BE2C (cell line): Measurements from ENCODE around the gene YJEFN3.

ENCODE experiments used
- DNase-seq: peaks from one replicate; pipeline ENCODE4 v3.0.0-alpha.2; 2020
- H3K27me3 ChIP-seq: fragments of 250-450 bp; sonication (Bioruptor Pico); 2 replicates; pipeline ENCODE4 v1.5.1; 2020; ENCODE audit warnings: mild to moderate bottlenecking
- H3K36me3 ChIP-seq: fragments of 250-450 bp; sonication (Bioruptor Pico); 2 replicates; pipeline ENCODE4 v1.5.1; 2020; ENCODE audit warnings: mild to moderate bottlenecking
- H3K4me1 ChIP-seq: fragments of 250-450 bp; sonication (Bioruptor Pico); 2 replicates; pipeline ENCODE4 v1.5.1; 2020
- H3K4me3 ChIP-seq: 2 replicates; pipeline ENCODE4 v1.5.1; 2011; ENCODE audit warnings: low read depth, low read length
- H3K9me3 ChIP-seq: fragments of 250-450 bp; sonication (Bioruptor Pico); 2 replicates; pipeline ENCODE4 v1.5.1; 2020
- TF ChIP-seq, protein P1 (sequence below): IDR thresholded peaks from 2 replicates; pipeline ENCODE4 v1.5.1; 2012; ENCODE audit warnings: mild to moderate bottlenecking, low read depth, low read length

The YJEFN3 gene

GRCh38 chr19:19490214-19490968 lies 38.3 kb upstream of the YJEFN3 start:
- DNase-seq, result peak; percentile 85
- TF ChIP-seq, protein P1, sequence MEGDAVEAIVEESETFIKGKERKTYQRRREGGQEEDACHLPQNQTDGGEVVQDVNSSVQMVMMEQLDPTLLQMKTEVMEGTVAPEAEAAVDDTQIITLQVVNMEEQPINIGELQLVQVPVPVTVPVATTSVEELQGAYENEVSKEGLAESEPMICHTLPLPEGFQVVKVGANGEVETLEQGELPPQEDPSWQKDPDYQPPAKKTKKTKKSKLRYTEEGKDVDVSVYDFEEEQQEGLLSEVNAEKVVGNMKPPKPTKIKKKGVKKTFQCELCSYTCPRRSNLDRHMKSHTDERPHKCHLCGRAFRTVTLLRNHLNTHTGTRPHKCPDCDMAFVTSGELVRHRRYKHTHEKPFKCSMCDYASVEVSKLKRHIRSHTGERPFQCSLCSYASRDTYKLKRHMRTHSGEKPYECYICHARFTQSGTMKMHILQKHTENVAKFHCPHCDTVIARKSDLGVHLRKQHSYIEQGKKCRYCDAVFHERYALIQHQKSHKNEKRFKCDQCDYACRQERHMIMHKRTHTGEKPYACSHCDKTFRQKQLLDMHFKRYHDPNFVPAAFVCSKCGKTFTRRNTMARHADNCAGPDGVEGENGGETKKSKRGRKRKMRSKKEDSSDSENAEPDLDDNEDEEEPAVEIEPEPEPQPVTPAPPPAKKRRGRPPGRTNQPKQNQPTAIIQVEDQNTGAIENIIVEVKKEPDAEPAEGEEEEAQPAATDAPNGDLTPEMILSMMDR, result peak; percentile 85
- Histone ChIP-seq H3K9me3 (no peaks in the 10 kb centered on the region), H3K27me3 (no peaks in the 10 kb centered on the region), H3K4me3 (peak overlapping the region; percentile 23; the same call in 1 of the 2 replicates), H3K4me1 (peaks cover 31% of the 10 kb centered on the region), H3K36me3 (peaks cover 37% of the 10 kb centered on the region)

- no peak overlapping the region for H3K4me3 ChIP-seq
- DNase-seq, result no peak
- H3K27me3 ChIP-seq, result no peaks in the 10 kb centered on the region
- H3K4me1 ChIP-seq, result peaks cover 26% of the 10 kb centered on the region
- peaks cover 47% of the 10 kb centered on the region for H3K36me3 ChIP-seq
- no peaks in the 10 kb centered on the region for H3K9me3 ChIP-seq
- TF ChIP-seq, protein P1, result no peak
These were observed 37.2 kb upstream of the YJEFN3 start for GRCh38 chr19:19491321-19492025.

- Histone ChIP-seq H3K4me3 (no peak overlapping the region), H3K27me3 (no peaks in the 10 kb centered on the region), H3K9me3 (no peaks in the 10 kb centered on the region), H3K4me1 (peaks cover 26% of the 10 kb centered on the region), H3K36me3 (peaks cover 50% of the 10 kb centered on the region)
- DNase-seq, result no peak
- TF ChIP-seq, protein P1, result no peak
These were observed 36.6 kb upstream of the YJEFN3 start for GRCh38 chr19:19492026-19492610.

GRCh38 chr19:19493841-19494546 lies 34.7 kb upstream of the YJEFN3 start:
- no peaks in the 10 kb centered on the region for H3K27me3 ChIP-seq
- TF ChIP-seq, protein P1, result peak; percentile 4; the same call in 1 of the 2 replicates
- H3K9me3 ChIP-seq, result no peaks in the 10 kb centered on the region
- H3K4me3 ChIP-seq, result no peak overlapping the region
- peaks cover 10% of the 10 kb centered on the region for H3K4me1 ChIP-seq
- DNase-seq, result no peak
- H3K36me3 ChIP-seq, result peaks cover 68% of the 10 kb centered on the region

DNA sequence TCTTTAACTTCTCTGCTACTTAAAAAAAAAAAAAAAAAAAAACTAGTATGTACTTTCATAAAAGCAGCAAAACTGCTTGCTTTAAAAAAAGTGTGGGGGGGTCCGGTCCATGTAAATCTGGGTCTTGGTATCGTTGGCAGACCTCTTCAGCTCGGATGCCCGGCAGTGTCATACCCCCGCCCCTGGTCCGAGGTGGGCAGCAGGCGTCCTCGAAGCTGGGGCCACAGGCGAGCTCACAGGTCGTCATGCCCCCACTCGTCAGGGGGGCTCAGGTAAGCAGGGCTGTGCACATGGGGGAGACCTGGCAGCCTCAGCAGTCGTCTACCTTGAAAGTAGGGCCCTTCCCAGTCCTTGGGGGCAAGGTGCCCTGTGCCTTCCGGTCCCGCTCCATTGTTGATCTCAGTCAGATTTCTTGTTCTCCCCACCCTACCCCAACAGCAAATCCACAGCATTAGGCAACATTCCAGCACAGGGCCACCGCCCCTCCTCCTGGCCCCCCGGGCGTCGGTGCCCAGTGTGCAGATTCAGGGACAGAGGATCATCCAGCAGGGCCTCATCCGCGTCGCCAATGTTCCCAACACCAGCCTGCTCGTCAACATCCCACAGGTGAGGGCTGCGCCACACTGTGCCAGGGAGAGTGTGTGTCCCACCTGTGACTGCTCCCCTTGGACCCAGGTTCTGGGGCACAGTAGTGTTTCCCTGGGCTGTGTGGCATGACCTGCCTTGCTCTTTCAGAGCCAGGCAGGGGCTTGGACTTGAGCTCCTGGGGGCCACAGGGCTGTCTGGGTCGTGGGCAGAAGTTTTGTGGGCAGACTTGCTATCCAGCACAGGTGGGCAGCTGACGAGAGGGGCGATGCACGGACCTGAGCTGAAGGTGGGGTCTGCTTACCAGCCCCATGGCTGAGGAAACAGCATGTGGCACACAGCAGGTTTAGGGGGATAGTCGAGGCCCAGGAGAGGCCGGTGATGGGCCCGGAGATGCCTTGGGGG lies 32.8 kb upstream of the YJEFN3 start:
- H3K9me3 ChIP-seq, result no peaks in the 10 kb centered on the region
- no peak for DNase-seq
- H3K4me1 ChIP-seq, result no peaks in the 10 kb centered on the region
- peaks cover 84% of the 10 kb centered on the region for H3K36me3 ChIP-seq
- TF ChIP-seq, protein P1, result no peak
- no peaks in the 10 kb centered on the region for H3K27me3 ChIP-seq
- no peak overlapping the region for H3K4me3 ChIP-seq
